GM19043 (cell line): Measurements from ENCODE around the gene PCAT6.
A peak's percentile ranks its signal among the peaks of the same experiment; 100 is the strongest.
"Not testable (repeated sequence)": the region's sequence is repeated elsewhere in the genome, so short reads cannot be mapped to it uniquely, and the experiment has no call there.

Source experiments
- ATAC-seq: cut with Tn5 transposase; IDR thresholded peaks from one replicate; pipeline ENCODE4 v1.9.1; 2021; ENCODE audit warnings: low read depth; ENCODE audit not compliant: unreplicated experiment

The PCAT6 gene

GRCh38 chr1:202810615-202811295, at the start of gene PCAT6:
Gene PCAT6, plus strand, starts transcription at chr1:202810954.
- ATAC-seq = peak; percentile 69

- ATAC-seq = no peak
Observed at GRCh38 chr1:202762019-202762418, 48.7 kb upstream of the PCAT6 start.

GRCh38 chr1:202765721-202766120, 45.0 kb upstream of the PCAT6 start:
- no peak for ATAC-seq

- no peak for ATAC-seq
Observed at GRCh38 chr1:202770135-202770534, 40.6 kb upstream of the PCAT6 start.

GRCh38 chr1:202781180-202781579, 29.6 kb upstream of the PCAT6 start:
- no peak for ATAC-seq

- ATAC-seq = no peak
Observed at GRCh38 chr1:202786804-202787203, 23.9 kb upstream of the PCAT6 start.

- ATAC-seq = no peak
Observed at GRCh38 chr1:202788800-202789199, 22.0 kb upstream of the PCAT6 start.

- no peak for ATAC-seq
Observed at GRCh38 chr1:202791077-202791747, 19.5 kb upstream of the PCAT6 start.

- no peak for ATAC-seq
Observed at GRCh38 chr1:202794051-202794740, 16.6 kb upstream of the PCAT6 start.

- not testable (repeated sequence) for ATAC-seq
Observed at GRCh38 chr1:202794931-202795330, 15.8 kb upstream of the PCAT6 start.

- no peak for ATAC-seq
Observed at GRCh38 chr1:202796670-202797069, 14.1 kb upstream of the PCAT6 start.

- no peak for ATAC-seq
Observed at GRCh38 chr1:202798260-202798659, 12.5 kb upstream of the PCAT6 start.

GRCh38 chr1:202798792-202799331, 11.9 kb upstream of the PCAT6 start:
- no peak for ATAC-seq

- ATAC-seq = no peak
Observed at GRCh38 chr1:202800742-202801141, 10.0 kb upstream of the PCAT6 start.

- no peak for ATAC-seq
Observed at GRCh38 chr1:202801175-202801574, 9.6 kb upstream of the PCAT6 start.

- no peak for ATAC-seq
Observed at GRCh38 chr1:202802034-202802433, 8.7 kb upstream of the PCAT6 start.

- ATAC-seq = no peak
Observed at GRCh38 chr1:202802998-202803932, 7.5 kb upstream of the PCAT6 start.

GRCh38 chr1:202804126-202804525, 6.6 kb upstream of the PCAT6 start:
- ATAC-seq = no peak

GRCh38 chr1:202805886-202806844, 4.6 kb upstream of the PCAT6 start:
- ATAC-seq = no peak
